GM19035 (cell line): ENCODE measurements around the gene DCT.
"Not testable (repeated sequence)": the region's sequence is repeated elsewhere in the genome, so short reads cannot be mapped to it uniquely, and the experiment has no call there.

Source experiments
- ATAC-seq: cut with Tn5 transposase; IDR thresholded peaks from one replicate; pipeline ENCODE4 v1.9.1; 2021; ENCODE audit not compliant: unreplicated experiment

Gene DCT

DNA sequence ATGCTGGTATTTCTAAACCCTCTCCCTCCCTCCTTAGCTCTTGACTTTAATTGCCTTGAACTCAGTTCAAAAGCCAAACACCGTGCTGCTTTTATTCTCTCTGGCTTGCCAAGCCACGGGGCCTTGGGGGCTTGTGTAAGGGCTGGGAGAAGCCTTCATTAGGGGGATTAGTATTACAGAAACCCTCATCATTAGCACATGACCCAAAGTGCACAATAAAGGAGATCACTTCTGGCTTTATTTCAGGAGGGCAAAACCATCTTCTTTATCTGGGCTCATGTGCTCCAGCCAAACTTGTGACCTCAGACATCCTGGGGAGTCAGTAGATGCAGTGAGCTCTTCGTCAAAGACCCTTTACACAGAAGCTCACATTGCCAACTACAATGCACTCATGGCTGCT is at the start of gene DCT:
TSS of gene DCT (minus strand) at position 67 of the 400 bp plus-strand sequence. CDS start 427 bp downstream, outside the sequence.
- no peak for ATAC-seq

DNA sequence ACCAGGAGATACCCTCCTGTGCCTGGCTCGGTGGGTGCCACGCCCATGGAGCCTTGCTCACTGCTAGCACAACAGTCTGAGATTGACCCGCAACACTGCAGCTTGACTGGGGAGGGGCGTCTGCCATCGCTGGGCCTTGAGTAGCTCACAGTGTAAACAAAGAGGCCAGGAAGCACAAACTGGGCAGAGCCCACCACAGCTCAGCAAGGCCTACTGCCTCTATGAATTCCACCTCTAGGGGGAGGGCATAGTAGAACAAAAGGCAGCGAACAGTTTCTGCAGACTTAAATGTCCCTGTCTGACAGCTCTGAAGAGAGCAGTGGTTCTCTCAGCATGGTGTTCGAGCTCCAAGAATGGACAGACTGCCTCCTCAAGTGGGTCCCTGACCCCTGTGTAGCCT is 47.5 kb upstream of the DCT start:
- not testable (repeated sequence) for ATAC-seq

DNA sequence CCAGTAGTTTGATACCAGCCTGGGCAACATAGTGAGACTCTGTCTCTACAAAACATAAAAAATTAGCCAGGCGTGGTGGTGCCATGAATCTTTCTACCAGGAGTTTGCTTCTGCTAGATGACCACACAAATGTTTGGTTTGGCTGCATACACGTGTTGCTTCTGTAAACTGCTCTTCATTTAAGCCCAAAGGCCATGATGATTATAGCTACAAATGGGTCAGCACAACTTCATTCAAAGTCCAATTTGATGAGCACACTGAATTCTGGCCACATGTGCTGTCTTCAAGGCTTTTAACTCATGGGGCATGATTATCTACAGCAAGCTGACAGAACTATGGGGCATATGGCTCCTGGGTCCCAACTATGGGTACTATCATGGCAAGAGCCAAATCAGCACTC is 46.3 kb upstream of the DCT start:
- ATAC-seq = no peak

DNA sequence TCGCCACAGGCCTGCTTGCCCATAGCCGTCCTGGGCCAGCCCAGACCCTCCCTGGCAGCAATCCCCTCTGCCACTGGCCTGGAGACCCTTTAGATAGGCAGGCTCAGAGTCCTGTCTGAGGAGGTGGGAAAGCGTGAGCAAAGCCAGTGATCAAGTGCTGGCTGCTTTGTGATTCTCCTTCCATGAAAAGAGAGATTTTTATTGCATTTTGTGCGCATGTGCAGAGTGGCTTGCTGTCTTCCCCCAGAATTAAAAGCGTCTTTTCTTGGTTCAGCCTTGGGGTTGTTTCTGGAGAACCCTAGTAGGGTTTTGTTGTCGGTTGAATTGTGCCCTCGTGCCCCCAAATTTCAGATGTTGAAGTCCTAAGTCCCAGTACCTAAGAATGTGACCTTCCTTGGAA is 44.9 kb upstream of the DCT start:
- ATAC-seq = no peak

DNA sequence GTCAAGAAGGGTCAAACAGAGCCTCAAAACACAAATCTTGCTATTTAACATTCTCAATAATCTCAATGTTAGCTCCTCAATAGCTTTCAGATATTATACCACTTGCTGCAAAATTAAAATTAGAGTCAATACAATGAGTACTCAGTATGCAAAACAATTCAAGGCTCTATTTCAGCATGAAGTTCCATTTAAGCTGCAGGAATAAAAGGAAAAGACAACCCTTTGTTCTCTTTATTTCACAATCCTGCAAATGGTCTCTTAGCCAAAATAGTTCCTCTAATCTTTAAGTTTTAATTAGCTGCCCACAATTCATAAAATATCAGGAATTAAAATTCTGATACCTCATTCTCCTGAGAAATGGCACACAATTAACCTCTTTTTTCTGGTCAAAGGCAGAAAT is 40.5 kb upstream of the DCT start:
- no peak for ATAC-seq

- no peak for ATAC-seq
Observed at GRCh38 chr13:94516456-94516855, 37.0 kb upstream of the DCT start.

- ATAC-seq = no peak
Observed at GRCh38 chr13:94515911-94516310, 36.4 kb upstream of the DCT start.

DNA sequence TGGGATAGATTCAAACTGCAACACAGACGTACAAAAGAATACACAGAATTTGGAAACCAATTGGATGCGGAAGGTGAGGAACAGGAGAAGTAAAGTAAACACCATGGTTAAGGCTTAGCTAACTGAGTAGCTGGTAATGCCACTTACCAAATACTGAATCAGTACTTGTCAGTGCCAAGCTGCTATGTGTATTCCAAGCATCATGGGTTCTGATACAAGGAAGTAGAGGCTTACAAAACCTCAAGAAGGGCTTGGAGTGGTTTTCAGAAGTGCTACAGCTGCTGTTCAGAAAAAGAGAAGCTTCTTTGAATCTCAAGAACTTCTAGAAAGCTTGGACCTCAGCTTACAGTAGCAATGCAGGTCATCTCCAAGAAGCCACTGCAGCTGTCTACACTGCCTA is 35.9 kb upstream of the DCT start:
- no peak for ATAC-seq

GRCh38 chr13:94513026-94513425 is 33.5 kb upstream of the DCT start:
- ATAC-seq = no peak

GRCh38 chr13:94505730-94506129 is 26.2 kb upstream of the DCT start:
- no peak for ATAC-seq

- no peak for ATAC-seq
Observed at GRCh38 chr13:94503851-94504250, 24.4 kb upstream of the DCT start.

DNA sequence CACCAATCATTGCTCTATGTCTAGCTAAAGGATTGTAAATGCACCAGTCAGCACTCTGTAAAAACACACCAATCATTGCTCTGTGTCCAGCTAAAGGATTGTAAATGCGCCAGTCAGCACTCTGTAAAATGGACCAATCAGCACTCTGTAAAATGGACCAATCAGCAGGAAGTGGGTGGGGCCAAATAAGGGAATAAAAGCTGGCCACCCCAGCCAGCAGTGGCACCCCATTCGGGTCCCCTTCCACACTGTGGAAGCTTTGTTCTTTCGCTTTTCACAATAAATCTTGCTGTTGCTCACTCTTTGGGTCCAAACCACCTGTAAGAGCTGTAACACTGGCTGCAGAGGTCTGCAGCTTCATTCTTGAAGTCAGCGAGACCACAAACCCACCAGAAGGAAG is 19.3 kb upstream of the DCT start:
- ATAC-seq = not testable (repeated sequence)

DNA sequence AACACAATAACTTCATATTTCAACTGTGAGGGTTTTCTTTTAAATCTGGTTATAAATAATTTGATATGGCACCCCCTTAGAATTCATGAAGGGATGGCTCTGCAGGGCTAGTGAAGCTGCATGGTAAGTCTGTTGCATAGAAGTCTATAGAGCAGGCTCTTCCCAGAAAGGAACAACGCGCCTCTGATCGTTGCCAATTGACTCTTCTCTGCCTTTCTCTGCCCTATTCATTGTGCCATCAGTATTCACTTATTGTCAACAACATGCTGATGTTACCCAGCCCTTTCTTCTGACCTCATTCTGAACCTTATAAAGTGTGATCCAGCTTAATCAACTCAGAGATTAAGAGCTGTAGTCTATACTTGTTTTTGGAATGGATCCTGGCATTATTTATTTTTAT is 16.3 kb upstream of the DCT start:
- no peak for ATAC-seq

GRCh38 chr13:94494026-94494425 is 14.5 kb upstream of the DCT start:
- no peak for ATAC-seq

DNA sequence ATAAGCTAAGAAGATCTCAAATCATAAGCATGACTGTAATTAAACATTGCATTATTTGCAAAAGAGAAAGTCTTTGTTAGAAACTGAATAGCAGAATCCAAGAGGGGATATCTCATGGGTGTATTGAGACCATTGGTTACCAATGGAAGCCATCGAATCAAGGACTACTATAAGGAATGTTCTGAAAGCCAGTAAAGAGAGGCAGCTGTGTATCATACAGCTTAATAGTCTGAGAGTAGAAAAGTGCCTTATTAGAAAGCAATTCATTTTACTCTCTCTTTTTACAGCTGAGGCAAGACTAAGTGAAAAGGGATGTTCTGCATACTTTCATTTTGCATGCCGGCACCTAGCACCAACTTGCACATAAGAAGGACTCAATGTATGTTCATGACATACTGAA is 7.6 kb upstream of the DCT start:
- no peak for ATAC-seq

DNA sequence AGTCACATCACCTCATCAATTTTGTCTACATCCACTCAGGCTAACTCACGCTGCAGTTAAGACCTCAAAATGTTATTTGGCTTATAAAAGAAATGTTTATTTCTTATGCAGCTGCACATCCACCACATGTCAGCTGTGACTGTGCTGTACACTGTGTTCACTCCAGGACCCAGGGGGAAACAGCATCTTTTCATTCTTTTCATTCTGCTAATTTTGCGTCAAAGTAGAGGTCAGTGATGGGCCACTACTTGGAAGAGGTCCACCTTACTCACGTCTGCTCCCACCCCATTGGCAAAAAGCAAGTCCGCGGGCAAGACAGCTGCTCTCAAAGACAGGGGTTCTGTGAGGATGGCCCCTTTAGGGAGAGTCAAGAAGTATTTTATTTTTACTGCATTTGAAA is 4.5 kb upstream of the DCT start:
- no peak for ATAC-seq

- ATAC-seq = no peak
Observed at GRCh38 chr13:94481941-94482340, 2.5 kb upstream of the DCT start.

GRCh38 chr13:94480672-94481145 is 1.2 kb upstream of the DCT start:
- ATAC-seq = no peak

DNA sequence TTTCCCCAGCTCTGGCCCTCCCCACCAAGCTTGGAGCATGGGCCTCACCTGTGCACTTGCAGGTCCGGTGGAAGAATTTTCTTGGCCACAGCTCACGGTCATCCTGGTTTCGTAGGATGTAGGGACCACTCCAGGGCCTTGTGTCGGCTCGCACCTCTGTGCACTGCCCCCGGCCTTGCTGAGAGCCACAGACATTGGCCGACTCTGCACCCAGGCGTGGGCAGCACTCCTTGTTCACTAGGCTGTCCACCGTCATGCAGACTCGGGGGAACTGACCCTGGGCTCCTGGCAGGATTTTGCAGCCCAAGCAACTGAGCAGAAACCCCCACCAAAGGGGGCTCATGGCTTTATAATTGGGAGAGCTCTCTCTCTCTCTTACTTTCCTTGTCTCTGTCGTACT is 569 bp downstream of the DCT start:
- ATAC-seq = no peak

GRCh38 chr13:94470126-94470525 is 9.4 kb downstream of the DCT start:
- no peak for ATAC-seq

DNA sequence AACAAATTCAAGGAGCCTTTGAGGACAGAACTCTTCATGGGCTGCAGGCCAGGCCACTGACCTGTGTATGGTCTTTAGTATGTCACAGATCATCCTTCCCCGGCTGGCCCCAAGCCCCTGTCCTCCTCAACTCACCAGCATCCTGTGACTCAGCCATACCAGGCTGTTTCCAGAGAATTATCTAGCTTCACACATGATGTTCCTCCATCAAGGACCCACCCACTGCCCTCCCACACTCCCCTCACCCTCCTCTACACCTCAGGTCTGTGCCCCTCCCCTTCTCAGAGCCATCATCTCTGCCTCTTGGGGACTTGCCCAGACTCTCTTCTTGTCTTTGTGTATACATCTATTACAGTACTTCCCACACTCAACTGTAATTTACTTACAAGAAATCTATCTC is 14.7 kb downstream of the DCT start:
- no peak for ATAC-seq

DNA sequence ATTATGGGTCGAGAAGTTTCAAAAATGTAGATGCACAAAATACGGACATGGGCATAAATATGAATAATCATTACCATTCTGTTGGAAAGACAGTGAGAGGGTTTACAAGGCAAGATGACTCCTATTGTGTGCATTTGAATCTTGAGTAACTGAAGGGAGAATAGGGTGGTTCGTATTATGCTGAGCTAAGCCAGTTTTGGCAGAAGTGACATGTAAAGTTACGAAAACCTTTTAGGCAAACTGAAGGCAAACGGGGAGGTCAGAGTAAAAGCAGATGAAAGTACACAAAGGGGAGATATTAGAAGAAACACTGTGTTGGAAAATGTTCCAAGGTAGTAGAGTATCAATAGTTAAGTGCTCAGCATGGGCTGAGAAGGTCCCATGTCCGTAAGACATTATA is 16.8 kb downstream of the DCT start:
- no peak for ATAC-seq

DNA sequence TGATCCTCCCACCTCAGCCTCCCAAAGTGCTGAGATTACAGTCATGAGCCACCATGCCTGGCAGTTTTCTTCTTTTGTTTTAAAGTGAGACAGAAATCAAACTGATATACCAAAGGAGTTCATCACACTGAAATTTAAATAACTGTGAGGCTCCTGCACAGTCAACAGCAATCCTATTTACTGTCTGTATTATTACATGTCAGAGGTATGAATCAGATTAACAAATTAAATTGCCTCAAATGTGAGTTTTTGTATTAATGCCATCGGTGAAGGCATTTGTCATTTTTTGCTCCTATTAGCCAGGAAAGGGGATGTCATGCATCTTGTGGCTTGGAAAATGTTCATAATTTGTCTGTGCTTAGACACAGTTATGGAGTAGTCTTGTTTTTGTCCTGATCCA is 20.4 kb downstream of the DCT start:
- ATAC-seq = no peak

GRCh38 chr13:94455414-94455813 is 24.1 kb downstream of the DCT start:
- no peak for ATAC-seq
